ENCODE data around the gene GPR35.

GRCh38 chr2:240618776-240619175, 6.5 kb upstream of the GPR35 start:
- TF ChIP-seq CTCF (IDR thresholded peaks at IDR 0.05; ENCODE audit: insufficient read depth, low read length) (no peak), SPI1 (IDR thresholded peaks at IDR 0.05; ENCODE audit: borderline replicate concordance, low read depth) (no peak)

All from HL-60 (cell line).